Skeletal muscle tissue (tissue), 4 donors: ENCODE results near the gene GLT6D1. TPM values are rescaled to one million over a fixed set of nuclear protein-coding genes. Genes with fewer than 3 reads are reported as not detected.
"Not testable (repeated sequence)": the region's sequence is repeated elsewhere in the genome, so short reads cannot be mapped to it uniquely, and the experiment has no call there.

Source experiments
- H3K27ac ChIP-seq: one replicate; pipeline ENCODE4 v1.7.0; 2013; ENCODE audit warnings: mild to moderate bottlenecking, low read depth, low read length, inconsistent platforms
- H3K27me3 ChIP-seq, 3 donors: one replicate each; pipeline ENCODE4 v1.7.0; 2013; ENCODE audit warnings: low read length in 3 of 3; ENCODE audit not compliant: control insufficient read depth in 3 of 3, insufficient read depth in 3 of 3
- H3K36me3 ChIP-seq, 3 donors: one replicate each; pipeline ENCODE4 v1.7.0; 2013; ENCODE audit warnings: low read length in 3 of 3; ENCODE audit not compliant: control insufficient read depth in 3 of 3, insufficient read depth in 3 of 3
- H3K4me1 ChIP-seq, 3 donors: one replicate each; pipeline ENCODE4 v1.7.0; 2013; ENCODE audit warnings: low read length in 3 of 3, mild to moderate bottlenecking in 3 of 3; ENCODE audit not compliant: control insufficient read depth in 3 of 3, insufficient read depth in 3 of 3
- H3K4me3 ChIP-seq, 3 donors: one replicate each; pipeline ENCODE4 v1.7.0; 2013; ENCODE audit warnings: low read length in 3 of 3
- H3K9ac ChIP-seq, 3 donors: one replicate each; pipeline ENCODE4 v1.7.0; 2013; ENCODE audit warnings: low read length in 3 of 3, mild to moderate bottlenecking in 3 of 3, moderate library complexity in 2 of 3, low read depth in 1 of 3
- H3K9me3 ChIP-seq, 3 donors: one replicate each; pipeline ENCODE4 v1.7.0; 2013; ENCODE audit warnings: low read length in 3 of 3; ENCODE audit not compliant: control insufficient read depth in 3 of 3
- total RNA-seq: library from RNA; depleted of rRNA; stranded (reverse); fragments of >200 nt; gene quantifications from one replicate; pipeline ENCODE4 v1.2.3, GENCODE V29; 2014
- donor health status: Osteomylitis.

Gene GLT6D1
- total RNA-seq, 1 donor from 2014 or later, result not detected

DNA sequence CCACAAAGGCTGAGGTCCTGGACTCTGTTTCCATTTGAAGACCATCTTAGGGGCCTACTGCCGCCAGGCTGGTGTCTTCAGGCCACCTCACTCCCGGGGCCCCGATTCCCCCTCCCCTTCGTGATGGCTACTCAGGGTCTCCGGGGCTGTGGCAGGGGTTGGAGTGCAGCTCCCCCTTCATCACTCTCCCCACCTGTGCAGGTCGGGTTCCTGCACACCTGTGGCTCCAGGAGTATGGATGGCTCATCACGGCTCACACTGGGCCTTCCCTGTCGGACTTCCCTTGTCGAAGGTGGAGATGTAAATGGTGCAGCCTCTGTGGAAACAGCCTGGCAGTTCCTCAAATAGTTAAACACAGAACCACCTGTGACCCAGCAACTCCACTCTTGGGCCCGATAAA, 35.6 kb upstream of the GLT6D1 start:
- Histone ChIP-seq H3K4me3 (no peak overlapping the region), H3K9ac (no peak overlapping the region), H3K9me3 (no peaks in the 10 kb centered on the region), H3K27me3 (peaks cover 12 to 34% (median 28%) of the 10 kb centered on the region in 3 donors), H3K36me3 (no peaks in the 10 kb centered on the region), H3K27ac (no peak overlapping the region), H3K4me1 (no peaks in the 10 kb centered on the region)

DNA sequence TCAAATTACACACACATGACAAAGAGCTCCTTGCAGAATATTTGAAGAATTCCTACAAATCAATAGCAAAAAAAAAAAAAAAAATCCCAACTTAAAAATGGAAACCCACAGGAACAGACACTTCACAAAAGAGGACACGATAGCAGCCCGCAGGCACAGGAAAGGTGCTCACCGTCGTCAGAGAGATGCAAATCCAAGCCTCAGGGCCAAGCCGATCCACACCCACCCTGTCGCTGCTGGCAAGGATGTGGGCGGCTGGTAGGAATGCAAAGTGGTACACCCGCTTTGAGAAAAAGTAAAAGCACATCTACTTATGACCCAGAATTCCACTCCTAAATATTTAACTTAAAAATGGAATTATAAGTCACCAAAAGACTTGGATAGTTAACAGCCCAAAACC, 34.6 kb upstream of the GLT6D1 start:
- no peak overlapping the region for H3K9ac ChIP-seq
- peaks cover 20 to 41% (median 32%) of the 10 kb centered on the region in 3 donors for H3K27me3 ChIP-seq
- H3K9me3 ChIP-seq, result no peaks in the 10 kb centered on the region
- no peak overlapping the region for H3K27ac ChIP-seq
- H3K4me1 ChIP-seq, result no peaks in the 10 kb centered on the region
- no peak overlapping the region for H3K4me3 ChIP-seq
- no peaks in the 10 kb centered on the region for H3K36me3 ChIP-seq

DNA sequence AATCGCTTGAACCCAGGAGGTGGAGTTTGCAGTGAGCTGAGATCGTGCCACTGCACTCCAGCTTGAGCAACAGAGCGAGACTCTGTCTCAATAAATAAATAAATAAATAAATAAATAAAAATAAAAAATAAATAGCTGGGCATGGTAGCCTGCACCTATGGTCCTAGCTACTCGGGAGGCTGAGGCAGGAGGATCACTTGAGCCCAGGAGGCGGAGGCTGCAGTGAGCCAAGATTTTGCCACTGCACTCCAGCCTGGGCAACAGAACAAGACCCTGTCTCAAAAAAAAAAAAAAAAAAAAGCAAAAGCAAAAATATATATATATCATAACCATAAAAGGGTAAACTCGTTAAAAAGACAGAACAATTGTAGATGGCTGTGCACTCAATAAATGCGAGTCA, 33.4 kb upstream of the GLT6D1 start:
- H3K9ac ChIP-seq, H3K36me3 ChIP-seq: not testable (repeated sequence)

DNA sequence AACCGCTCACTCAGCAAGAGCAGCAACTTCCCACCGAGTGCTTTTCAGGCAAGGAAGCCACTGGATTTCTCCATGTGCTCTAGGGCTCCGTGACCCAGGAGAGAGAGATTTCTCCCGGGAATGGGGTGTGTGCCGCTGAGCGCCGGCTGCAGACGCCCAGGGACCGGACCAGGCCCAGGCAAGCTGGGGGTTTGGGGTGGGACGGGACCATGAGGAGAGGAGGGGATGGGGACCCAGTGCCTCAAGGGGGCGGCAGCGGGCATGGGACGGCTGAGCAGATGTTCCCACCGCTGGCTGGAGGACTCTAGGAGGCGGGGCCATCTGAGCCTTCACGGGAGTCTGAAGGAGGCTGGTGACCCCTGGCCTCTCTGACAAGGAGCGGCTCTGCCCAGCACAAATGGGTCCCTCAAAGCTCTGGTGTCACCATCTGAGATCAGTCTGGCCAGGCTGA, 32.3 kb upstream of the GLT6D1 start:
- Histone ChIP-seq H3K4me1 (no peaks in the 10 kb centered on the region), H3K36me3 (no peaks in the 10 kb centered on the region), H3K27me3 (peaks cover 22 to 41% (median 41%) of the 10 kb centered on the region in 3 donors)

More for the DNA sequence above, 33.4 kb upstream of the GLT6D1 start:
- H3K4me3 ChIP-seq, H3K9me3 ChIP-seq, H3K4me1 ChIP-seq, H3K27ac ChIP-seq: not testable (repeated sequence)
- peaks cover 20 to 41% (median 32%) of the 10 kb centered on the region in 3 donors for H3K27me3 ChIP-seq

DNA sequence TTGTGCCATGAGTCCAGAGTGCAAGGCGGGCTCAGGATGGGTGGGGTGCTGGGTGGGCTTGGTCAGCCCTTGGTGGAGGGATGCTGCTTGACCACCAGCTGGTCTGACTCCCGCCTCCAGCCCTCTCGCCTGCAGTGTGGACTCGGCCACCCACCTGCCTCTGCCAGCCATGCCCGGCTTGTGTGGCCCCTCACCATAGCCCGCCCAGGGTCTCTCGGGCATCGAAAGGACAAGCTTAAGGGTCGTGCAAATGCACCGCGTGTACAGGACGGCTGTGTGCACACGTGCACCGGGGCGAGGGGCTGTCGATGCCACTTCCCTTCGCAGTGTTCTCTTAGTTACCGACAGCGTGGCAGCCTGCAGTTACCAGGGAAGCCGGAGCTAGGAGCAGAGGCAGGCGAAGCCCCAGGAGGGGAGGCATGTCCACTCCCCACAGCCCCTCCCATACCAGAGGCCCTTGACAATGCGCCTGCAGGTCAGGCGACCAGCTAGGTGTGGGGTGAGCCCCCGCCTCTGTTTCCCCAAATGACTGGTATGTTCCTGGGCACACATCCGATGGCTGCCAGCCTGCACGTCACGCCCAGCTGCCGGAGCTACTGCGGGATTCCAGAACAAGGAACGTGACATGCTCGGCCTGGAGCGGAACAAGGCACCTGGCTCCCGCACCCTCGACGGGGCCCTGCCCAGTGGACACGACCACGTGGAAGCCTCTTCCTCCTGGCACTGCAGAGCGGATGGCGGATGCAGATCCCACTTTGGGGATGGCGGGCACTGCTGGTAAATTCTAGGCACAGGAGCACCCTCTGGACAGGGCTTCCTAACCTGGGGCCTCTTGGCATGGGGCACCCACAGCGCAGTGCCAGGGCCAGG, 31.6 kb upstream of the GLT6D1 start:
- Histone ChIP-seq H3K27me3 (peaks cover 22 to 44% (median 41%) of the 10 kb centered on the region in 3 donors), H3K9me3 (no peaks in the 10 kb centered on the region), H3K9ac (no peak overlapping the region), H3K4me1 (no peaks in the 10 kb centered on the region), H3K36me3 (no peaks in the 10 kb centered on the region), H3K27ac (no peak overlapping the region), H3K4me3 (no peak overlapping the region)

More for the DNA sequence above, 32.3 kb upstream of the GLT6D1 start:
- Histone ChIP-seq H3K27ac (no peak overlapping the region), H3K4me3 (no peak overlapping the region), H3K9me3 (no peaks in the 10 kb centered on the region), H3K9ac (no peak overlapping the region)

DNA sequence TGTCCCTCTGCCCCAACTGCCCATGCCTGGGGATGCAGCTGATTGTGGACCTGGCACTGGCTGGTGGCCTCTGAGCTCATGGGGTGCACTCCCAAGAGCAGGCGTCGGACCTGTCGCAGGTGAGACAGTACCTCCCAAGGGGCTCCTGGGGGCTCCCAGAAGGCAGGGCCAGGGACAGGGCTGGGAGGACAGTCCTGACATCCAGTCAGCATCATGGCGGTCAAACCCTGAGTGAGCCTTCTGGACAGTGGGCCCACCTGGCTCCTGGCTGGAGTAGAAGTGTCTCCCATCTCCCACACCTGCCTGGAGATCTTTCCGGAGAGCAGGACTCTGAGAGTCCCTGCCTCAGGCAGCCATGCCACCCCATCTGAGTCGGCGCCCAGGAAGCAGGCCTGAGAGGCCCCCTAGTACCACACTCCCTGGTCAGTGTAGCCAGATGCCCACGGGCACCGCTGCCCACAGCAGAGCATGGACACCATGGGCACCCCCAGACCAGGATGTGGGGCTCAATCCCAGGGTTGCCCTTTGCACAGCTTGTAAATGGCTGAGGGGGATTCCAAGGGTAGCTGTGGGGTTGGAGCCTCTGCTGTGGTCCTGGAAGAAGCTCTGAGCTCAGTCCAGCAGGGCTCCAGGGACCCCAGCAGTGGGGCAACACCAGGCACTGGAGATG, 30.4 kb upstream of the GLT6D1 start:
- Histone ChIP-seq H3K4me3 (no peak overlapping the region), H3K4me1 (no peaks in the 10 kb centered on the region), H3K9me3 (no peaks in the 10 kb centered on the region), H3K9ac (no peak overlapping the region), H3K27ac (no peak overlapping the region), H3K36me3 (no peaks in the 10 kb centered on the region), H3K27me3 (peaks cover 22 to 54% (median 50%) of the 10 kb centered on the region in 3 donors)

DNA sequence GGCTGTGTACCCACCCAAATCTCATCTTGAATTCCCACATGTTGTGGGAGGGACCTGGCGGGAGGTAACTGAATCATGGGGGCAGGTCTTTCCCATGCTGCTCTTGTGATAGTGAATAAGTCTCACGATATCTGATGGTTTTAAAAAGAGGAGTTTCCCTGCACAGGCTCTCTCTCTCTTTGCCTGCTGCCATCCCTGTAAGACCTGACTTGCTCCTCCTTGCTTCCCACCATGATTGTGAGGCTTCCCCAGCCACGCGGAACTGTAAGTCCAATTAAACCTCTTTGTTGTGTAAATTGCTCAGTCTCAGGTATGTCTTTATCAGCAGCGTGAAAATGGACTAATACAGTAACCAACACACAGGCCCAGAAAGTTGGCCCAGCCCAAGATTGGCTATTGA, 29.7 kb upstream of the GLT6D1 start:
- H3K27me3 ChIP-seq, result peaks cover 26 to 55% (median 55%) of the 10 kb centered on the region in 3 donors
- H3K4me1 ChIP-seq, result not testable (repeated sequence)

DNA sequence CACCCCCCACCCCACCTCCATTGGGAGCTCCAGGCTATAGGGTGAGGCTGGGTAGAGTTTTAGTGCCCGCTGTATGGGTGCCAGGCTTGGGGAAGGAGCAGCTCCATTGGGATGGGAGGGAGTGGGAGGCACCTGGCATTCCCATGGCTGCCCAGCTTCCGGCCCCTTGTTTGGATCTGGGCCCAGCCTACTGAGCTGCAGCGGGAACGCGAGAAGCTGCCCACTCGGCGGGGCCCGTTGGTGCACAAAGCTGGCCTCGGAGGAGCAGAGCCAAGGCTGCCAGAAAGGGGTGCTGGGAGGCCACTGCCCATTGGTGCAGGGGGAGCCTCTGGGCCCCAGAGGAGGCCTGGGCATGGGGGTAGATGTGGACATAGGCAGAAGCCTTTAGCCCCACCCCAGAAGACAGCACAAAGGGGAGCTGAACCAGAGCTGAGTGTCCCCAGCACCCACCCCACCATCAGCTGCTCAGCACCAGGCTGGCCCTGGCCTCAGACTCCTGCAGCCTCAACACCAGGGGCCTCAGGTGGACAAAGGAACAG, 28.2 kb upstream of the GLT6D1 start:
- Histone ChIP-seq H3K9ac (no peak overlapping the region), H3K4me3 (no peak overlapping the region), H3K9me3 (no peaks in the 10 kb centered on the region), H3K36me3 (no peaks in the 10 kb centered on the region), H3K27ac (no peak overlapping the region), H3K27me3 (peaks cover 27 to 55% (median 52%) of the 10 kb centered on the region in 3 donors), H3K4me1 (no peaks in the 10 kb centered on the region)

More for the DNA sequence above, 29.7 kb upstream of the GLT6D1 start:
- H3K36me3 ChIP-seq, H3K27ac ChIP-seq, H3K9ac ChIP-seq, H3K9me3 ChIP-seq, H3K4me3 ChIP-seq: not testable (repeated sequence)

DNA sequence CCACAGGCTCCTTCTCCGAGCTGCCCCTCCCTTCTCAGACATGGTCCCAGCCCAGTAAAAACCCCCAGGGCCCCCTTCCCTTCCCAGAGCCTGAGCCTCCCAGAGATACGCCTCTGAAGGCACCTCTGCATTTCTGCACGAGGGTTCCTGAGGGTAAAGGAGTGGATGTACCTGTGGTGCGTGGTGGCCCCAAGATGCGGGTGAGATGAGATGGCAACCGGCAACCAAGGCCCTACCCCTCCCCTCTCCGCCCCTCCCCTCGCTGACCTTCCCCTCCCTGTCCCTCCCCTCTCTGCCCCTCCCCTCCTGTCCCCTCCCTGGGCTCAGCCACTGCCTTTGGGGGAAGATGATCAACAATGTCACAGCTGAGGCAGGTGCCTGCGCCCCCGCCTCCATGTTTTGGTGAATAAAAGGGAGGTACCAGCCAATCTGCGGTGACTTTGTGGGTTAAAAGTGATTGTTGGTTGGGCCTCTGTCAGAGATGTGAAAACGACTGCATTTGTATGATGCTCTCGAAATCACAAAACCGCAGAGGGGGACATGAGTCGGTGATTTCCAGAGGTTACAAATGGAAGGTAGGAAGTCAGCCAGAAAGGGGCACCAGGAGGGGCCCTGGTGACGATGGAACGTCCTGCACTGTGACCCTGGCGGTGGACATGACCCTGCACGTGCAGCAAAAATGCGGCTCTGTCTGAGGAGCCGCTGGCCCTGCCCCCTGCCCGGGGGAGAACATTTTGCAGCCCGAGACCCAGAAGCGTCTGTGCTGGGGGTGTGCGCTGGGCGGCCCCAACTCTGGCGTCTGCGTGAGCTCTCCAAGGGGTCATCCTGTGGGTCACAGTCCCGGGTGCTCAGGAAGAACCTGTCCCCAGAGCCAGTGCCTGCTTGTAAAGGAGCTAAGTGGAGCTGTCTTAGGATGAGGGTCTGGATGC, 27.5 kb upstream of the GLT6D1 start:
- Histone ChIP-seq H3K9me3 (no peaks in the 10 kb centered on the region), H3K36me3 (no peaks in the 10 kb centered on the region), H3K27me3 (peaks cover 22 to 48% (median 46%) of the 10 kb centered on the region in 3 donors), H3K4me1 (no peaks in the 10 kb centered on the region), H3K27ac (no peak overlapping the region), H3K9ac (no peak overlapping the region), H3K4me3 (no peak overlapping the region)
